Vagina (tissue), 2 donors: ENCODE data around the gene PPM1M.

Experiments
- CTCF ChIP-seq, 3 experiments: fragments of 450-650 bp in 2 of 3; fragments of 200-600 bp in 1 of 3; sonication (generic) in 1 of 3; IDR thresholded peaks; one replicate each; pipeline ENCODE4 v1.5.1; 2017 to 2019; ENCODE audit warnings: antibody characterized with exemption in 3 of 3, mild to moderate bottlenecking in 2 of 3, moderate library complexity in 2 of 3
- POLR2A ChIP-seq, 2 donors: fragments of 450-650 bp; IDR thresholded peaks; one replicate each; pipeline ENCODE4 v1.6.1; 2017; ENCODE audit warnings: antibody characterized with exemption in 2 of 2, mild to moderate bottlenecking in 2 of 2, moderate library complexity in 2 of 2

DNA sequence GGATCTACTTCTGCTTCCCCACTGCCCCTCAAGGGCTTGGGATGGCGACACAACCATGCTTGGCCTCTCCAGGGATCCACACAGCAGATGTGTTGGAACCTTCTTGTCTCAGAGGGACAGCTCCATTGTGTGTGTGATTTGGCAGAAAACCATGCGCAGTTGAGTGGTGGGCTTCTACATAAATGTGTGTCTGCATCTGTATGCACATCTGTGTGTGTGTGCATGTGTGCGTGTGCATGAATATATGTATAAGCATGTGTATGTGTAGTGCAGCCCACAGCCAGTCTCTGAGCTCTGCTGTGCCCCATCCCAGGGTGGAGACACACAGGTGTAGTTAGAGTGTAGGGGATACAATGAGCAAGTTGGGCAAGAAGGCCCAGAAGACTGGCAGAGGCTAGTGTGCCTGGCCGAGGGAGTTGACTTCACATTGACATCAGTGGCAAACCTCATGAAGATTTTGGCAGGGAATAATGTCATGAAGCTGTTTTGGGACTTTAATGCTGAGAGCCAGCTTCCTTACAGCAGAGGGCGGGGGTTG is 50.2 kb downstream of the PPM1M start:
- TF ChIP-seq CTCF (IDR thresholded peaks at IDR 0.05): no peak
- TF ChIP-seq POLR2A (IDR thresholded peaks at IDR 0.05): no peak
